Glomerular endothelial cell (primary cell): ENCODE results near the gene CAMTA1. TPM values are rescaled to one million over a fixed set of nuclear protein-coding genes. Genes with fewer than 3 reads are reported as not detected.

ENCODE experiments used
- DNase-seq: peaks from one replicate; pipeline ENCODE4 v3.0.0-alpha.2; 2011; ENCODE audit warnings: low read depth, low spot score; ENCODE audit errors: extremely low read depth
- total RNA-seq: library from RNA; depleted of rRNA; stranded (reverse); fragments of >200 nt; gene quantifications from 2 replicates; pipeline ENCODE4 v1.2.3, GENCODE V29; 2015

CAMTA1 gene
- total RNA-seq, 1 donor from 2014 or later, result 111 TPM

GRCh38 chr1:7290971-7291970, 506.0 kb downstream of the CAMTA1 start:
- DNase-seq, result no peak

GRCh38 chr1:7292036-7292681, 506.9 kb downstream of the CAMTA1 start:
- DNase-seq, result no peak

- no peak for DNase-seq
Measured at GRCh38 chr1:7292714-7293419, 507.6 kb downstream of the CAMTA1 start.

- DNase-seq, result no peak
Measured at GRCh38 chr1:7293702-7294629, 508.7 kb downstream of the CAMTA1 start.

GRCh38 chr1:7294636-7295035, 509.4 kb downstream of the CAMTA1 start:
- no peak for DNase-seq

GRCh38 chr1:7295946-7296345, 510.7 kb downstream of the CAMTA1 start:
- no peak for DNase-seq

GRCh38 chr1:7296968-7297367, 511.7 kb downstream of the CAMTA1 start:
- DNase-seq, result no peak

GRCh38 chr1:7298145-7298544, 512.9 kb downstream of the CAMTA1 start:
- no peak for DNase-seq

- no peak for DNase-seq
Measured at GRCh38 chr1:7298749-7299151, 513.5 kb downstream of the CAMTA1 start.

- DNase-seq, result peak; percentile 27
Measured at GRCh38 chr1:7299329-7299799, 514.1 kb downstream of the CAMTA1 start.

GRCh38 chr1:7299994-7300393, 514.7 kb downstream of the CAMTA1 start:
- DNase-seq, result no peak

- DNase-seq, result no peak
Measured at GRCh38 chr1:7300893-7301663, 515.8 kb downstream of the CAMTA1 start.

GRCh38 chr1:7301664-7301981, 516.4 kb downstream of the CAMTA1 start:
- DNase-seq, result no peak

GRCh38 chr1:7302126-7302525, 516.9 kb downstream of the CAMTA1 start:
- DNase-seq, result no peak

GRCh38 chr1:7302873-7303272, 517.6 kb downstream of the CAMTA1 start:
- no peak for DNase-seq

- no peak for DNase-seq
Measured at GRCh38 chr1:7303554-7304317, 518.5 kb downstream of the CAMTA1 start.

- DNase-seq, result no peak
Measured at GRCh38 chr1:7313081-7313546, 527.9 kb downstream of the CAMTA1 start.

- no peak for DNase-seq
Measured at GRCh38 chr1:7313826-7314225, 528.6 kb downstream of the CAMTA1 start.

GRCh38 chr1:7315316-7315715, 530.1 kb downstream of the CAMTA1 start:
- no peak for DNase-seq
